ENCODE results near the gene MTX1. TPM values are rescaled to one million over a fixed set of nuclear protein-coding genes. Genes with fewer than 3 reads are reported as not detected.
A peak's percentile ranks its signal among the peaks of the same experiment; 100 is the strongest.

MTX1 gene
- total RNA-seq, 1 experiment from 2014 or later, result 69.1 TPM

DNA sequence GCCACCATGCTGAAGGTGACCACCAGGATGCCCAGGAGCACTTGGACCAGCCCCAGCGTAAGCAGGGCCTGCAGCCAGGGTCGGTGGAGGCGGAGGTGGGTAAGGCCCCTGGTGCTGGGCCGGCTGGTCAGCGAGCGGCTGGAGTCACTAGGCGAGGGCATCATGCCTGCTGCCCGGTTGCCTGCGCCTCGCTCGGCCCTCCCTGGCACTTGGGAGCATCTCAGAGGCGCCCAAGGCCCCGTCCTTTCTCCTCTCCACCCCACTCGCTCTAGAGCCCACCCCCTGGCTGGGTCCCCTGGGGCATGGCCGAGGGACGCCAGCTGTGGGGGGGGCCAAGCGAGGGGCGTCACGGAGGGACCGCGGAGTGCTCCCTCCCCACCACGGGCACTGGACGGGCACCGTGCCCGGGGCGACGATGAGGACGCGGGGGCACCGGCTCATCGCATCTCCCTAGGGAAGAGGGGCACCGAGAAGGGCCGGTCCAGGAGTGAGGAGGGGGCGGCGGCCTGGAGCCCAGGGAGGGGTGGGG, 46.3 kb downstream of the MTX1 start:
- CTCF ChIA-PET, result interaction anchor here (0.5 kb wide), 1 partner anchor 60 kb away, joined by 3 read pairs; no protein-coding TSS in a partner anchor
- no peak overlapping the region for H2AFZ ChIP-seq (ENCODE audit: low read depth, low read length, poor library complexity, severe bottlenecking)
- no peak for TF ChIP-seq POLR2AphosphoS5 (IDR thresholded peaks at IDR 0.05; ENCODE audit: low read depth, low read length)
- no peak for TF ChIP-seq CBX3 (IDR thresholded peaks at IDR 0.05; ENCODE audit: low read depth)
- no peak for TF ChIP-seq SP1 (IDR thresholded peaks at IDR 0.05; ENCODE audit: low read depth)
- no peak for TF ChIP-seq ELF1 (IDR thresholded peaks at IDR 0.05; ENCODE audit: borderline replicate concordance, low read depth)
- no peak for TF ChIP-seq FOSL1 (IDR thresholded peaks at IDR 0.05; ENCODE audit: low read depth)
- no peak for TF ChIP-seq EGR1 (IDR thresholded peaks at IDR 0.05; ENCODE audit: low read depth)
- H3K4me1 ChIP-seq (ENCODE audit: control insufficient read depth in 1 of 2, insufficient read depth in 2 of 2, low read length in 2 of 2), result peaks cover 16 to 35% of the 10 kb centered on the region in 2 experiments; a peak in 3 of 4 replicates
- RAD21 ChIA-PET (ENCODE audit: low non-redundant PET in 1 of 2, low total read pairs in 2 of 2, uncharacterized antibody in 2 of 2, unreplicated experiment in 2 of 2), result no interaction called here
- no TSS peak for BruUV-seq (replicated peaks)
- peak overlapping the region; percentile 81 for H3K9ac ChIP-seq (ENCODE audit: low read length)
- POLR2A ChIA-PET, result interaction anchor here (0.8 kb wide), 1 partner anchor 18 kb away, joined by 3 read pairs; the partner anchor contains the start of gene CLK2
- peak overlapping the region; percentile 75 to 84 for H3K4me3 ChIP-seq (replicated peaks in 1 of 2; ENCODE audit: low read depth in 1 of 2, low read length in 2 of 2)
- H3K27me3 ChIP-seq (ENCODE audit: insufficient read depth, low read length), result no peaks in the 10 kb centered on the region
- peak; percentile 6 for ATAC-seq
- H3K9me3 ChIP-seq (ENCODE audit: control insufficient read depth in 1 of 2, insufficient read depth in 1 of 2, low read depth in 1 of 2, low read length in 2 of 2), result no peaks in the 10 kb centered on the region
- H4K20me1 ChIP-seq (ENCODE audit: insufficient read depth), result no peaks in the 10 kb centered on the region
- H3K36me3 ChIP-seq (ENCODE audit: control insufficient read depth in 1 of 2, insufficient read depth in 2 of 2, low read length in 2 of 2), result peaks cover 7 to 12% of the 10 kb centered on the region in 2 experiments; a peak in 3 of 4 replicates
- peak overlapping the region; percentile 62 for H3K27ac ChIP-seq (ENCODE audit: low read depth, low read length)
- no peaks in the 10 kb centered on the region for H3K9me2 ChIP-seq (ENCODE audit: insufficient read depth)
- peak overlapping the region; percentile 95 for H3K4me2 ChIP-seq (ENCODE audit: low read length)
- DNase-seq (ENCODE audit: low read depth, low spot score), result no peak
- peaks cover 11% of the 10 kb centered on the region; the same call in 1 of the 2 replicates for H3K79me2 ChIP-seq (ENCODE audit: insufficient read depth, low read length)
- intact Hi-C loops (cut with micrococcal nuclease), result loop anchor here (5.0 kb wide), 1 partner anchor 53 kb away; the partner anchor contains the start of gene FDPS

GRCh38 chr1:155255243-155256007, 46.9 kb downstream of the MTX1 start, which contains the start of gene ENTREP3:
Gene ENTREP3 (minus strand): TSS chr1:155255483. CDS start chr1:155254877, 606 bp downstream.
- intact Hi-C loops (cut with micrococcal nuclease), result no loop called here
- ChIA-PET POLR2A (interaction anchor here (0.8 kb wide), 1 partner anchor 18 kb away, joined by 3 read pairs; the partner anchor contains the start of gene CLK2), CTCF (interaction anchor here (0.5 kb wide), 1 partner anchor 61 kb away, joined by 3 read pairs; no protein-coding TSS in a partner anchor), RAD21 (ENCODE audit: low non-redundant PET in 1 of 2, low total read pairs in 2 of 2, uncharacterized antibody in 2 of 2, unreplicated experiment in 2 of 2) (no interaction called here)
- Histone ChIP-seq H3K9me2 (ENCODE audit: insufficient read depth) (no peaks in the 10 kb centered on the region), H4K20me1 (ENCODE audit: insufficient read depth) (no peaks in the 10 kb centered on the region), H2AFZ (ENCODE audit: low read depth, low read length, poor library complexity, severe bottlenecking) (no peak within 1 kb of the TSS), H3K9me3 (ENCODE audit: control insufficient read depth in 1 of 2, insufficient read depth in 1 of 2, low read depth in 1 of 2, low read length in 2 of 2) (no peaks in the 10 kb centered on the region), H3K79me2 (ENCODE audit: insufficient read depth, low read length) (peaks cover 14% of the 10 kb centered on the region; the same call in 1 of the 2 replicates), H3K9ac (ENCODE audit: low read length) (peak within 1 kb of the TSS; percentile 81), H3K4me3 (replicated peaks in 1 of 2; ENCODE audit: low read depth in 1 of 2, low read length in 2 of 2) (peak within 1 kb of the TSS; percentile 75 to 84), H3K4me1 (ENCODE audit: control insufficient read depth in 1 of 2, insufficient read depth in 2 of 2, low read length in 2 of 2) (peaks cover 16 to 35% of the 10 kb centered on the region in 2 experiments; a peak in 3 of 4 replicates), H3K36me3 (ENCODE audit: control insufficient read depth in 1 of 2, insufficient read depth in 2 of 2, low read length in 2 of 2) (peaks cover 7 to 12% of the 10 kb centered on the region in 2 experiments; a peak in 3 of 4 replicates), H3K27me3 (ENCODE audit: insufficient read depth, low read length) (no peaks in the 10 kb centered on the region), H3K4me2 (ENCODE audit: low read length) (peak within 1 kb of the TSS; percentile 95), H3K27ac (ENCODE audit: low read depth, low read length) (peak within 1 kb of the TSS; percentile 62)
- no peak for DNase-seq (ENCODE audit: low read depth, low spot score)
- TF ChIP-seq ZNF274 (IDR thresholded peaks at IDR 0.05; ENCODE audit: low read depth, low read length) (no peak), CBX3 (IDR thresholded peaks at IDR 0.05; ENCODE audit: low read depth) (no peak), SP1 (IDR thresholded peaks at IDR 0.05; ENCODE audit: low read depth) (no peak), POLR2AphosphoS5 (IDR thresholded peaks at IDR 0.05; ENCODE audit: low read depth, low read length) (peak; percentile 93), MAX (IDR thresholded peaks at IDR 0.05) (no peak), YY1 (IDR thresholded peaks at IDR 0.05; ENCODE audit: extremely low read depth, insufficient replicate concordance, low read depth, low read length) (peak; percentile 89), ZFX (IDR thresholded peaks at IDR 0.05) (peak; percentile 59; the same call in 1 of the 2 replicates), CEBPB (IDR thresholded peaks at IDR 0.05; ENCODE audit: low read depth) (no peak)
- TF ChIP-seq, protein P1, sequence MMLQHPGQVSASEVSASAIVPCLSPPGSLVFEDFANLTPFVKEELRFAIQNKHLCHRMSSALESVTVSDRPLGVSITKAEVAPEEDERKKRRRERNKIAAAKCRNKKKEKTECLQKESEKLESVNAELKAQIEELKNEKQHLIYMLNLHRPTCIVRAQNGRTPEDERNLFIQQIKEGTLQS (IDR thresholded peaks at IDR 0.05), result no peak
- TF ChIP-seq, protein P2, sequence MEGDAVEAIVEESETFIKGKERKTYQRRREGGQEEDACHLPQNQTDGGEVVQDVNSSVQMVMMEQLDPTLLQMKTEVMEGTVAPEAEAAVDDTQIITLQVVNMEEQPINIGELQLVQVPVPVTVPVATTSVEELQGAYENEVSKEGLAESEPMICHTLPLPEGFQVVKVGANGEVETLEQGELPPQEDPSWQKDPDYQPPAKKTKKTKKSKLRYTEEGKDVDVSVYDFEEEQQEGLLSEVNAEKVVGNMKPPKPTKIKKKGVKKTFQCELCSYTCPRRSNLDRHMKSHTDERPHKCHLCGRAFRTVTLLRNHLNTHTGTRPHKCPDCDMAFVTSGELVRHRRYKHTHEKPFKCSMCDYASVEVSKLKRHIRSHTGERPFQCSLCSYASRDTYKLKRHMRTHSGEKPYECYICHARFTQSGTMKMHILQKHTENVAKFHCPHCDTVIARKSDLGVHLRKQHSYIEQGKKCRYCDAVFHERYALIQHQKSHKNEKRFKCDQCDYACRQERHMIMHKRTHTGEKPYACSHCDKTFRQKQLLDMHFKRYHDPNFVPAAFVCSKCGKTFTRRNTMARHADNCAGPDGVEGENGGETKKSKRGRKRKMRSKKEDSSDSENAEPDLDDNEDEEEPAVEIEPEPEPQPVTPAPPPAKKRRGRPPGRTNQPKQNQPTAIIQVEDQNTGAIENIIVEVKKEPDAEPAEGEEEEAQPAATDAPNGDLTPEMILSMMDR (IDR thresholded peaks at IDR 0.05 in 2 of 3, conservative IDR thresholded peaks at IDR 0.05 in 1 of 3; ENCODE audit: borderline replicate concordance in 1 of 3, insufficient read depth in 1 of 3, low read depth in 2 of 3, low read length in 2 of 3), result 0 out of 6 replicates have a peak, but pooled peaks of 1 of the 3 experiments have one; percentile 10
- no TSS peak for BruUV-seq (replicated peaks)
- peak; percentile 78 for ATAC-seq
